Stimulated activated naive CD8-positive, alpha-beta T cell treated with anti-CD3 and anti-CD28 coated beads, Interleukin-15, Interleukin-2, amounts not matched to agents 100 ng/mL and 50 ng/mL, for 24 hours (primary cell): ENCODE measurements around the gene RNF220.

ENCODE experiments used
- H3K27ac Mint-ChIP-seq: one replicate; pipeline ENCODE4 v1.8.0; 2021; ENCODE audit warnings: mild to moderate bottlenecking, mixed read lengths
- H3K27me3 Mint-ChIP-seq: one replicate; pipeline ENCODE4 v1.8.0; 2021; ENCODE audit warnings: mixed read lengths
- H3K36me3 Mint-ChIP-seq: one replicate; pipeline ENCODE4 v1.8.0; 2021; ENCODE audit warnings: low read depth, mixed read lengths
- H3K4me1 Mint-ChIP-seq: one replicate; pipeline ENCODE4 v1.8.0; 2021; ENCODE audit warnings: low read depth, mixed read lengths
- H3K4me3 Mint-ChIP-seq: one replicate; pipeline ENCODE4 v1.8.0; 2021; ENCODE audit warnings: mild to moderate bottlenecking, mixed read lengths
- H3K9me3 Mint-ChIP-seq: one replicate; pipeline ENCODE4 v1.8.0; 2021; ENCODE audit warnings: mixed read lengths

RNF220 gene

GRCh38 chr1:44602634-44603628 is 197.9 kb downstream of the RNF220 start:
- Mint-ChIP-seq H3K4me3 (no peak overlapping the region), H3K36me3 (no peaks in the 10 kb centered on the region), H3K9me3 (no peaks in the 10 kb centered on the region), H3K4me1 (no peaks in the 10 kb centered on the region), H3K27ac (no peak overlapping the region), H3K27me3 (no peaks in the 10 kb centered on the region)

GRCh38 chr1:44603718-44604117 is 198.7 kb downstream of the RNF220 start:
- Mint-ChIP-seq H3K27me3 (no peaks in the 10 kb centered on the region), H3K4me1 (no peaks in the 10 kb centered on the region), H3K27ac (no peak overlapping the region), H3K9me3 (no peaks in the 10 kb centered on the region), H3K4me3 (no peak overlapping the region), H3K36me3 (no peaks in the 10 kb centered on the region)

- H3K27ac Mint-ChIP-seq: no peak overlapping the region
- H3K27me3 Mint-ChIP-seq: no peaks in the 10 kb centered on the region
- H3K9me3 Mint-ChIP-seq: no peaks in the 10 kb centered on the region
- no peaks in the 10 kb centered on the region for H3K4me1 Mint-ChIP-seq
- H3K36me3 Mint-ChIP-seq: no peaks in the 10 kb centered on the region
- H3K4me3 Mint-ChIP-seq: no peak overlapping the region
Observed at GRCh38 chr1:44604157-44604955, 199.3 kb downstream of the RNF220 start.

DNA sequence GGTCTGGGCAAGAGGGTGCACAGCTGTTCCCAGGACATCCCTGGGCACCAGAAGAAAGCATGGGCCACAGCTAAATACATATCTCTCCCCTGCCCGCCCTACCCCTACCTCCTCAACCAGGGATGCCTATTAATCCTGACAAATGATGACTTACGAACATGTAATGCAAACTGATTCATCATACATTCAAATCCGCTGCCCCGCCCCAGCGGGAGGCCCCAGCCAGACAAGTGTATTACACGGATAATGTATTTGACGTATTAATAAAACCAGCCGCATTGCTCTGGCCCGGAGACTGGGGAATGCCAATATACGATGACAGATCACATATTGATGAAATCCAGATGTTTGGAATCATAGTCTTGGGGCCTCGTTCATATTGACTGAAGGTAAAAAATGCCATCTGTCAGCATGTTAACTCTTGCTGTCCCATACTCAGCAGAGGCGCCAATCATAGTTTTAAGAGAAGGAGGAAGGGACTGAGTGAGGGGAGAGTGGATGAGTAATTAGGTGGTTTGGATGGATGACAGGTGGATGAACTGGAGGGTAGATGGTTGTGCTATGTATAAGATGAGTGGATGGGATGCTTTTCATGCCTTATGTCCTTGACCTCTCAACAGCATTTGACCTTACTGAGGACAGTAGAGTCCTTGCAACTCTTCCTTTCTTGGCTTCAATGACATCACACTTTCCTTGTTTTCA is 201.0 kb downstream of the RNF220 start:
- Mint-ChIP-seq H3K27ac (no peak overlapping the region), H3K4me1 (no peaks in the 10 kb centered on the region), H3K4me3 (no peak overlapping the region), H3K27me3 (no peaks in the 10 kb centered on the region), H3K9me3 (no peaks in the 10 kb centered on the region), H3K36me3 (no peaks in the 10 kb centered on the region)

DNA sequence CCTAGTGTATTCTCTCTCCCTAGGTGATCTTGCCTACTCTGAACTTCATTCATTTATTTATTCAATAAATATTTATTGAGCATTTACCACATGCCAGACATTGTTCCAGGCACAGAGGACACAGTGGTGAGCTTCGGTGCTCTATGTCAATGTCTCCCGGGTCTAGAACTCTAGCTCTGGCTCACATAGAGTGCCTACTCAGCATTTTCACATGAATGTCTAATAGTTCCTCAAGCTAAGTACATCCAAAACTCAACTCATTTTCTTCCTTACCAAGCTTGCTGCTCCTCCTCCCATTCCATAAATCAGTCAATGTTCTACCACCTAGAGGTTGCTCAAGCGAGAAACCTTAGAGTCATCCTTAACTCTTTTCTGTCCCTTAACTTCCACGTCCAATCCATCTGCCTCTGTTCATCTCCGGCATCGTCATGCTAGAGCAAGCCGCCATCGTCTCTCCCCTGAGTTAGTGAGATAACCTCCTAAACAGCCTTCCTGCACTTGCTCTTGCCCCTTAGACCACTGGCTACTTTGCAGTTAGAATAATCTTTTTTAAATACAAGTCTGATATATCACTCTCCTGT is 201.7 kb downstream of the RNF220 start:
- Mint-ChIP-seq H3K36me3 (no peaks in the 10 kb centered on the region), H3K27me3 (no peaks in the 10 kb centered on the region), H3K4me3 (no peak overlapping the region), H3K27ac (no peak overlapping the region), H3K4me1 (no peaks in the 10 kb centered on the region), H3K9me3 (no peaks in the 10 kb centered on the region)

- Mint-ChIP-seq H3K4me3 (no peak overlapping the region), H3K27ac (no peak overlapping the region), H3K36me3 (no peaks in the 10 kb centered on the region), H3K27me3 (no peaks in the 10 kb centered on the region), H3K9me3 (no peaks in the 10 kb centered on the region), H3K4me1 (no peaks in the 10 kb centered on the region)
Observed at GRCh38 chr1:44608141-44608540, 203.1 kb downstream of the RNF220 start.

DNA sequence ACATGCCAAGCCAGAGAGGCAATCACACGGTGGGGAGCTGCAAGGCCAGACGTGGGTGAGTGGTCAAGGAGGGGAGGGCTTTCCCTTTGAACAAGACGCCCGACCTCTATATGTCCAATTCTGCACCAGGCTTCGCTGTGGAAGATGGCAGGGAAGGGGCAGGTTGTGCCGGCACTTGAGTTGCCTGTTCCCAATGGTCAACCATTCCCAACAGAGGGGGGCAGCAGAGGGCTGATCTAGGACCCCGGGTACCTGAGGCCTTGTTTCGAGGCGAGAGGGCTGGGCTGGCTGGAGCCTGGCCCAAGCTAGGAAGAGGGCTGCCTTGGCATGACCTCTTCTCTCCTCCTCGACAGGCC is 204.3 kb downstream of the RNF220 start:
- no peaks in the 10 kb centered on the region for H3K27me3 Mint-ChIP-seq
- H3K9me3 Mint-ChIP-seq: no peaks in the 10 kb centered on the region
- no peak overlapping the region for H3K4me3 Mint-ChIP-seq
- no peak overlapping the region for H3K27ac Mint-ChIP-seq
- H3K36me3 Mint-ChIP-seq: no peaks in the 10 kb centered on the region
- H3K4me1 Mint-ChIP-seq: no peaks in the 10 kb centered on the region

DNA sequence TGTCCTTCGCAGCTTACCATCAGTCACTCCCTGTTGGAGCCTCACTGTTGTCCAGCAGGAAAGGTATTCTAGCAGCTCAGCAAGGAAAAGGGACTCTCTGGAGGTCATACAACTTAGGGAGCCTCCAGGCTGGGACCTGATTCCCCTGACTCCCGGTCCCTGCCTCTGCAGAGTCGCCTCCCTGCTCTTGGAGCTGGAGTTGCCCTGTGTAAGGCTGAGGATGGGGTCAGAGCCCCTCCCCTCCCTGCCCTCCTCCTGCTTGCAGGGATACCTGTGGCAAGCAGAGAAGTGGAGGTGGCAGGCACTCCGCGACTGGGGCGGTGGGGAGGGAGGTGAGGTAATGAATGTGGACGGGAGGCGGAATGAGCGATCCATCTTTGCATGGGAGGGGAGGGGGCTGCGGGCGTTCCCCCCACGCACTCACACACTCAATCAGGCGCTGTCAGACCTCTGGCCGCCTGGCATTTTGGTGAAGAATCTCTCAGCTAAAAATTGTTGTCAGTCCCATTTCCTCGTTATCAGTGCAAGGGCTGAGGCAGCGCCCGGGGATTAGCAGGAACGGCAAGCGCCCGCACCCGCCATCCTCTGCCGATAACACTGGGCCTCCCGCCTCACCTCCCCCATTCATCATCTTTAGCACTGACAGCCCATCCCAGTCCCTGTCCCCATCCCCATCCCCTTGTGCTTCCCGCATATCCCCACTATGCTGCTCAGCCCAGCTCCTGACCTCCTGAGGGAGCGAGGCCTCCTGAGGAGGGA is 204.9 kb downstream of the RNF220 start:
- H3K27ac Mint-ChIP-seq: no peak overlapping the region
- H3K9me3 Mint-ChIP-seq: no peaks in the 10 kb centered on the region
- no peaks in the 10 kb centered on the region for H3K4me1 Mint-ChIP-seq
- no peak overlapping the region for H3K4me3 Mint-ChIP-seq
- no peaks in the 10 kb centered on the region for H3K36me3 Mint-ChIP-seq
- H3K27me3 Mint-ChIP-seq: no peaks in the 10 kb centered on the region

- Mint-ChIP-seq H3K36me3 (no peaks in the 10 kb centered on the region), H3K27ac (no peak overlapping the region), H3K4me1 (no peaks in the 10 kb centered on the region), H3K27me3 (no peaks in the 10 kb centered on the region), H3K4me3 (no peak overlapping the region), H3K9me3 (no peaks in the 10 kb centered on the region)
Observed at GRCh38 chr1:44610527-44611148, 205.6 kb downstream of the RNF220 start.

DNA sequence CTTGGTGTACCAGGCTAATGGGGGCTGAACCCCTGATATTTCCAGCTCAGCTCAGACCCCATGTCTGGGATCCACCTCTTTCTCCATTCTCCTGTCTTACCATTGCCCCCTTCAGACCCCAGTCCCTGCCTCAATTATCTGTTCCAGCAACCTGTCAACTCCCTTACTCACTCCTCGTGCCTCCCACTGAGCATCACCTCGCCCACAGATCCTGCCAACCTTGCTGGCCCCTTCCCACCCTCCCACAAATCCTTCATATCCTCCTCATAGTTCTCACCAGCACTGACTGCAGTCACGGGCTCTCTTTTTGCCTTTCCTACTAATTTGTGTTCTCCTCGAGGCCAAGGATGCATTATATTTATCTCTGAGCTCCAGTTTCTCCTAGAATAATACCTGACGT is 206.4 kb downstream of the RNF220 start:
- Mint-ChIP-seq H3K36me3 (no peaks in the 10 kb centered on the region), H3K9me3 (no peaks in the 10 kb centered on the region)

GRCh38 chr1:44611866-44612265 is 206.8 kb downstream of the RNF220 start:
- H3K36me3 Mint-ChIP-seq: no peaks in the 10 kb centered on the region
- no peaks in the 10 kb centered on the region for H3K4me1 Mint-ChIP-seq
- no peak overlapping the region for H3K27ac Mint-ChIP-seq
- H3K4me3 Mint-ChIP-seq: no peak overlapping the region
- no peaks in the 10 kb centered on the region for H3K9me3 Mint-ChIP-seq
- no peaks in the 10 kb centered on the region for H3K27me3 Mint-ChIP-seq

More for the DNA sequence above, 206.4 kb downstream of the RNF220 start:
- Mint-ChIP-seq H3K4me3 (no peak overlapping the region), H3K4me1 (no peaks in the 10 kb centered on the region), H3K27ac (no peak overlapping the region), H3K27me3 (no peaks in the 10 kb centered on the region)

DNA sequence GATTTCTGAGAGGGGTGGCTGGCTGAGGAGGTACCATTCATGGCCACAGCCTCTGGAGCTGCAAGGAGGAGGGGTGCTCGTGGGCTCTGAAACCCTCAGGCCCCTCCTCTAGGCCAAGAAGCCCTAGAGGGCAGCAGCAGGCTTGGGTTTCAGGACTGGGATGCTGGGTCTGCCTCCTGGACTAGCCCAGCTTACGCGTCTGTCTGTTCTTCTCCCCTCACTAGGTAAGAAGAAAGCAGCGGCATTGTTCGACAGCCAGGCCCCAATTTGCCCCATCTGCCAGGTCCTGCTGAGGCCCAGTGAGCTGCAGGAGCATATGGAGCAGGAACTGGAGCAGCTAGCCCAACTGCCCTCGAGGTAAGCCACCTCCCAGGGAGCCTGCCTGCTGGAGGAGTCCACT is 208.9 kb downstream of the RNF220 start:
- Mint-ChIP-seq H3K4me3 (no peak overlapping the region), H3K27ac (no peak overlapping the region), H3K27me3 (no peaks in the 10 kb centered on the region), H3K4me1 (no peaks in the 10 kb centered on the region), H3K36me3 (no peaks in the 10 kb centered on the region), H3K9me3 (no peaks in the 10 kb centered on the region)

DNA sequence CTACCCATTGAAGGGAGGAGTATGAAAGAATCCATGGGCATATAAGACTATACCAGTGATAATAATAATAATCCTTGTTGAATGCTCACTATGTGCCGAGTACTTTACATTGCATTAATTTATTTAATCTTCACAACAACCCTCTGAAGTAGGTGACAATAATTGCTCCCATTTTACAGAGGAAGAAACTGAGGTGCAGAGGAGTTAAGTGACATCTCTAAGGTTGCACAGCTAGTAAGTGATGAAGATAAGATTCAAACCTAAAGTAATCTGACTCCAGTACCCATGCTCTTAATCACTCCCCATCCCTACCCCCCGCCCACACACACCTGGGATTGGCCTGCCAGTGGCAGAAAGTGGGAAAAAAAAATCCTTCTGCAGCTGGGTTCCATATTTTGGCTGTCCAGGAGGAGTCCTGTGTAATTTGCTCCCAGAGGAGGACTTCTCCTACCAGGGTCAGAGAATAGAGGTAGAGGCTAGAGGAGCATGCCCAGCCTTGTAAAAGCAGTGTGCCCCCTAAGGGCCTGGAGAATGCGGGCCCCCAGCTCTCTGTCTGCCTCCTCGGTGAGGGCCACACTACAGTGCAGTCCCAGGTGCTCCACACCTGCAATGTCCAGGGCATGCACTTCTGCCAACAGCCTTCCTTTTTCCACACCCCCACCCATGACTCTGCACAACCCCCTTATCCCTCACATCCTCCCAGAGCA is 211.4 kb downstream of the RNF220 start:
- H3K9me3 Mint-ChIP-seq: no peaks in the 10 kb centered on the region
- no peak overlapping the region for H3K4me3 Mint-ChIP-seq
- H3K4me1 Mint-ChIP-seq: no peaks in the 10 kb centered on the region
- H3K36me3 Mint-ChIP-seq: no peaks in the 10 kb centered on the region
- no peak overlapping the region for H3K27ac Mint-ChIP-seq
- H3K27me3 Mint-ChIP-seq: no peaks in the 10 kb centered on the region
